HCT116 (cell line): Measurements from ENCODE around the gene FAM117A. TPM values are rescaled to one million over a fixed set of nuclear protein-coding genes. Genes with fewer than 3 reads are reported as not detected.

Source experiments
- ATAC-seq: fragments of 200-7000 bp; cut with Tn5 transposase; 2 replicates; pipeline ENCODE4 v1.9.1; 2020; ENCODE audit warnings: mild to moderate bottlenecking, moderate library complexity
- BruUV-seq: library from RNA; stranded (reverse); fragments of 400-500 nt; replicated peaks from 2 replicates; lab custom pipeline; 2021; lab: Mats Ljungman, UMichigan
- CTCF ChIA-PET: fragments of 300-600 bp; sonication (Branson Sonifier 250); formaldehyde crosslinking; loops from one replicate; lab custom pipeline; 2021; ENCODE audit warnings: antibody characterized with exemption; lab: Charles Lee
- POLR2A ChIA-PET: fragments of 300-600, 350-600 bp; sonication (Branson Sonifier 250); formaldehyde crosslinking; loops from one replicate; lab custom pipeline; 2021; ENCODE audit warnings: antibody characterized with exemption; lab: Charles Lee
- RAD21 ChIA-PET, 2 experiments: fragments of 300-600 bp; sonication (Branson Sonifier 250); formaldehyde crosslinking; loops; one replicate each; lab custom pipeline; 2023; ENCODE audit warnings: low total read pairs in 2 of 2; ENCODE audit not compliant: uncharacterized antibody in 2 of 2, unreplicated experiment in 2 of 2, low non-redundant PET in 1 of 2; lab: Charles Lee
- DNase-seq: peaks from one replicate; pipeline ENCODE4 v3.0.0-alpha.2; 2010; ENCODE audit warnings: low read depth, low spot score
- H2AFZ ChIP-seq: fragments of 200-600 bp; shearing (Covaris generic), sonication (generic); 2 replicates; pipeline ENCODE4 v1.6.1; 2017; ENCODE audit warnings: low read depth, mixed run types, mixed read lengths, antibody characterized with exemption, low read length; ENCODE audit not compliant: poor library complexity, severe bottlenecking
- H3K27ac ChIP-seq: 2 replicates; pipeline ENCODE4 v1.5.1; 2012; ENCODE audit warnings: low read depth, low read length
- H3K27me3 ChIP-seq: fragments of 200-600 bp; sonication (generic); 2 replicates; pipeline ENCODE4 v1.6.1; 2016; ENCODE audit warnings: mixed run types, low read length, mixed read lengths; ENCODE audit not compliant: insufficient read depth
- H3K36me3 ChIP-seq, 2 experiments: fragments of 200-500 bp in 1 of 2; fragments of 200-600 bp in 1 of 2; sonication (Bioruptor generic) in 1 of 2; sonication (generic) in 1 of 2; 2 replicates each; pipeline versions ENCODE4 v1.5.1 to v1.6.1; 2014 to 2016; ENCODE audit warnings: low read length in 2 of 2, inconsistent platforms in 1 of 2, mixed read lengths in 1 of 2, mixed run types in 1 of 2; ENCODE audit not compliant: insufficient read depth in 2 of 2, control insufficient read depth in 1 of 2
- H3K4me1 ChIP-seq, 2 experiments: fragments of 200-600 bp in 1 of 2; sonication (generic) in 1 of 2; 2 replicates each; pipeline versions ENCODE4 v1.5.1 to v1.6.1; 2012 to 2017; ENCODE audit warnings: low read length in 2 of 2, inconsistent platforms in 1 of 2, mild to moderate bottlenecking in 1 of 2, mixed read lengths in 1 of 2, mixed run types in 1 of 2, moderate library complexity in 1 of 2; ENCODE audit not compliant: insufficient read depth in 2 of 2, control insufficient read depth in 1 of 2
- H3K4me2 ChIP-seq: fragments of 200-600 bp; sonication (generic); 2 replicates; pipeline ENCODE4 v1.6.1; 2017; ENCODE audit warnings: mixed run types, low read length, mixed read lengths
- H3K4me3 ChIP-seq, 2 experiments: fragments of 200-600 bp in 1 of 2; sonication (generic) in 1 of 2; replicated peaks in 1 of 2; 2 replicates each; pipeline ENCODE4 v1.5.1; 2011 to 2016; ENCODE audit warnings: low read length in 2 of 2, control low read depth in 1 of 2, low read depth in 1 of 2, mild to moderate bottlenecking in 1 of 2, mixed read lengths in 1 of 2, mixed run types in 1 of 2
- H3K79me2 ChIP-seq: fragments of 200-600 bp; sonication (generic); 2 replicates; pipeline ENCODE4 v1.6.1; 2017; ENCODE audit warnings: mild to moderate bottlenecking, mixed run types, low read length, moderate library complexity, mixed read lengths; ENCODE audit not compliant: insufficient read depth
- H3K9ac ChIP-seq: fragments of 200-600 bp; sonication (generic); 2 replicates; pipeline ENCODE4 v1.6.1; 2016; ENCODE audit warnings: low read length, mixed read lengths
- H3K9me2 ChIP-seq: fragments of 200-600 bp; sonication (generic), shearing (Covaris generic); 2 replicates; pipeline ENCODE4 v1.6.1; 2017; ENCODE audit warnings: mixed run types, mild to moderate bottlenecking, moderate library complexity; ENCODE audit not compliant: insufficient read depth
- H3K9me3 ChIP-seq, 2 experiments: fragments of 200-500 bp in 1 of 2; fragments of 200-600 bp in 1 of 2; sonication (Bioruptor generic) in 1 of 2; sonication (generic) in 1 of 2; 2 replicates each; pipeline ENCODE4 v1.6.1; 2014 to 2017; ENCODE audit warnings: low read length in 2 of 2, mixed read lengths in 2 of 2, inconsistent platforms in 1 of 2, low read depth in 1 of 2, mild to moderate bottlenecking in 1 of 2, mixed run types in 1 of 2, moderate library complexity in 1 of 2; ENCODE audit not compliant: control insufficient read depth in 1 of 2, insufficient read depth in 1 of 2
- H4K20me1 ChIP-seq: fragments of 200-600 bp; sonication (generic), shearing (Covaris generic); 2 replicates; pipeline ENCODE4 v1.6.1; 2017; ENCODE audit warnings: mixed run types, mild to moderate bottlenecking, moderate library complexity; ENCODE audit not compliant: insufficient read depth
- CBX3 ChIP-seq: IDR thresholded peaks from 2 replicates; pipeline ENCODE4 v1.6.1; 2012; ENCODE audit warnings: low read depth
- CTCF ChIP-seq, 3 experiments: fragments of 200-600 bp in 1 of 3; sonication (generic) in 1 of 3; IDR thresholded peaks in 2 of 3; conservative IDR thresholded peaks in 1 of 3; 2 replicates each; pipeline ENCODE4 v1.5.1; 2012 to 2017; ENCODE audit warnings: low read depth in 2 of 3, low read length in 2 of 3, antibody characterized with exemption in 1 of 3, borderline replicate concordance in 1 of 3, control low read depth in 1 of 3, mild to moderate bottlenecking in 1 of 3, mixed read lengths in 1 of 3, mixed run types in 1 of 3, moderate library complexity in 1 of 3; ENCODE audit not compliant: insufficient read depth in 1 of 3
- ELF1 ChIP-seq: IDR thresholded peaks from 2 replicates; pipeline ENCODE4 v1.6.1; 2012; ENCODE audit warnings: low read depth, borderline replicate concordance
- EZH2 ChIP-seq: fragments of 200-600 bp; sonication (generic); IDR thresholded peaks from 2 replicates; pipeline ENCODE4 v1.6.1; 2017; ENCODE audit warnings: antibody characterized with exemption, mixed run types
- EZH2phosphoT487 ChIP-seq: fragments of 200-600 bp; IDR thresholded peaks from 2 replicates; pipeline ENCODE4 v1.6.1; 2018; ENCODE audit warnings: antibody characterized with exemption, borderline replicate concordance
- FOSL1 ChIP-seq: IDR thresholded peaks from 2 replicates; pipeline ENCODE4 v1.6.1; 2012; ENCODE audit warnings: low read depth
- POLR2A ChIP-seq: IDR thresholded peaks from 2 replicates; pipeline ENCODE4 v1.7.0; 2011; ENCODE audit warnings: borderline replicate concordance; ENCODE audit not compliant: insufficient read depth, insufficient read length; ENCODE audit errors: extremely low read depth
- POLR2AphosphoS5 ChIP-seq: IDR thresholded peaks from 2 replicates; pipeline ENCODE4 v1.6.1; 2011; ENCODE audit warnings: mild to moderate bottlenecking, low read depth, low read length, moderate library complexity
- RAD21 ChIP-seq: IDR thresholded peaks from 2 replicates; pipeline ENCODE4 v1.6.1; 2012; ENCODE audit warnings: low read depth, mild to moderate bottlenecking
- REST ChIP-seq: IDR thresholded peaks from 2 replicates; pipeline ENCODE4 v1.6.1; 2012; ENCODE audit warnings: low read depth
- SIN3A ChIP-seq: IDR thresholded peaks from 2 replicates; pipeline ENCODE4 v1.6.1; 2012; ENCODE audit warnings: low read depth
- SP1 ChIP-seq: IDR thresholded peaks from 2 replicates; pipeline ENCODE4 v1.6.1; 2012; ENCODE audit warnings: low read depth
- SRF ChIP-seq: IDR thresholded peaks from 2 replicates; pipeline ENCODE4 v1.6.1; 2012; ENCODE audit warnings: low read depth
- TCF7L2 ChIP-seq: IDR thresholded peaks from 2 replicates; pipeline ENCODE4 v1.7.0; 2011; ENCODE audit warnings: borderline replicate concordance, inconsistent platforms; ENCODE audit not compliant: insufficient read depth, insufficient read length; ENCODE audit errors: extremely low read depth
- YY1 ChIP-seq: IDR thresholded peaks from 2 replicates; pipeline ENCODE4 v1.6.1; 2011; ENCODE audit warnings: low read length, low read depth, moderate library complexity, mild to moderate bottlenecking; ENCODE audit not compliant: insufficient replicate concordance; ENCODE audit errors: extremely low read depth
- ZBTB33 ChIP-seq: IDR thresholded peaks from 2 replicates; pipeline ENCODE4 v1.6.1; 2011; ENCODE audit warnings: mild to moderate bottlenecking, low read length, moderate library complexity; ENCODE audit not compliant: insufficient replicate concordance; ENCODE audit errors: extremely low read depth
- ZNF274 ChIP-seq: fragments of 200-500 bp; sonication (Bioruptor generic); IDR thresholded peaks from 2 replicates; pipeline ENCODE4 v1.6.1; 2014; ENCODE audit warnings: mild to moderate bottlenecking, low read depth, low read length, inconsistent platforms
- intact Hi-C: fragments of 100-400 bp; cut with micrococcal nuclease; formaldehyde crosslinking; loops from 2 replicates; pipeline ENCODE4 v1.10.0; 2022
- total RNA-seq: library from RNA; stranded (reverse); gene quantifications from one replicate; pipeline ENCODE4 v1.2.1, GENCODE V29; 2021; ENCODE audit not compliant: unreplicated experiment

FAM117A gene
- total RNA-seq, 1 experiment from 2014 or later = 12.8 TPM

GRCh38 chr17:49798182-49798581, 34.3 kb upstream of the FAM117A start (continued):
- TF ChIP-seq REST (no peak), CTCF (IDR thresholded peaks at IDR 0.05 in 2 of 3, conservative IDR thresholded peaks at IDR 0.05 in 1 of 3; ENCODE audit: borderline replicate concordance in 1 of 3, insufficient read depth in 1 of 3, low read depth in 2 of 3, low read length in 2 of 3) (no peak), ELF1 (no peak), EZH2phosphoT487 (no peak), TCF7L2 (no peak), ZNF274 (no peak)

- Histone ChIP-seq H4K20me1 (peaks cover 7% of the 10 kb centered on the region; the same call in 1 of the 2 replicates), H3K9me2 (no peaks in the 10 kb centered on the region), H3K27me3 (no peaks in the 10 kb centered on the region), H3K27ac (no peak overlapping the region), H2AFZ (no peak overlapping the region), H3K4me1 (no peaks in the 10 kb centered on the region), H3K9ac (no peak overlapping the region), H3K9me3 (no peaks in the 10 kb centered on the region), H3K79me2 (peaks cover 85% of the 10 kb centered on the region), H3K36me3 (peaks cover 59 to 78% of the 10 kb centered on the region in 2 experiments), H3K4me3 (no peak overlapping the region), H3K4me2 (no peak overlapping the region)
- ATAC-seq (no peak), DNase-seq (no peak)
- ChIA-PET CTCF (no interaction called here), POLR2A (interaction anchor here (2.0 kb wide), 1 partner anchor 32 kb away, joined by 7 read pairs; the partner anchor contains the start of gene FAM117A), RAD21 (no interaction called here)
- no TSS peak for BruUV-seq
- intact Hi-C loops = no loop called here
- no peak for TF ChIP-seq SRF
- TF ChIP-seq ZBTB33 = no peak
- no peak for TF ChIP-seq POLR2A
- no peak for TF ChIP-seq RAD21
- no peak for TF ChIP-seq YY1
- no peak for TF ChIP-seq CBX3
- no peak for TF ChIP-seq EZH2
- TF ChIP-seq SIN3A = no peak
- no peak for TF ChIP-seq POLR2AphosphoS5
- no peak for TF ChIP-seq SP1
- TF ChIP-seq TCF7L2 = no peak
- no peak for TF ChIP-seq FOSL1
Measured at GRCh38 chr17:49795372-49795771, 31.4 kb upstream of the FAM117A start.
